Urinary bladder (tissue), 4 donors: ENCODE measurements around the gene NIM1K. TPM values are rescaled to one million over a fixed set of nuclear protein-coding genes. Genes with fewer than 3 reads are reported as not detected.
"Not testable (repeated sequence)": the region's sequence is repeated elsewhere in the genome, so short reads cannot be mapped to it uniquely, and the experiment has no call there.

Source experiments
- DNase-seq: peaks from one replicate; pipeline ENCODE4 v3.0.0-alpha.2; 2015; ENCODE audit errors: extremely low spot score
- H3K27ac ChIP-seq: one replicate; pipeline ENCODE4 v1.5.1; 2013; ENCODE audit warnings: low read depth, mild to moderate bottlenecking, moderate library complexity
- H3K36me3 ChIP-seq: one replicate; pipeline ENCODE4 v1.6.1; 2013; ENCODE audit warnings: mild to moderate bottlenecking, moderate library complexity; ENCODE audit not compliant: insufficient read depth
- H3K4me1 ChIP-seq: one replicate; pipeline ENCODE4 v1.6.1; 2013; ENCODE audit warnings: mild to moderate bottlenecking, moderate library complexity; ENCODE audit not compliant: insufficient read depth
- H3K4me3 ChIP-seq: one replicate; pipeline ENCODE4 v1.5.1; 2013; ENCODE audit warnings: low read depth, low read length
- WGBS: extraction: QIAGEN DNeasy Blood & Tissue Kit; methylation state at CpG from one replicate; pipeline ENCODE4 v1.1.7; 2013; 5-methylcytosine and 5-hydroxymethylcytosine counted together
- polyA plus RNA-seq: library from polyadenylated mRNA; stranded (reverse); fragments of 200-250 nt; gene quantifications from one replicate; pipeline ENCODE4 v1.2.3, GENCODE V29; 2013
- total RNA-seq: library from RNA; depleted of rRNA; stranded (reverse); fragments of >200 nt; gene quantifications from one replicate; pipeline ENCODE4 v1.2.3, GENCODE V29; 2014
- donor health status: healthy with polysubstance abuse.
- donor health status: healthy.

NIM1K gene
- total and polyA plus RNA-seq, 2 donors: 0.53 to 1.3 TPM

DNA sequence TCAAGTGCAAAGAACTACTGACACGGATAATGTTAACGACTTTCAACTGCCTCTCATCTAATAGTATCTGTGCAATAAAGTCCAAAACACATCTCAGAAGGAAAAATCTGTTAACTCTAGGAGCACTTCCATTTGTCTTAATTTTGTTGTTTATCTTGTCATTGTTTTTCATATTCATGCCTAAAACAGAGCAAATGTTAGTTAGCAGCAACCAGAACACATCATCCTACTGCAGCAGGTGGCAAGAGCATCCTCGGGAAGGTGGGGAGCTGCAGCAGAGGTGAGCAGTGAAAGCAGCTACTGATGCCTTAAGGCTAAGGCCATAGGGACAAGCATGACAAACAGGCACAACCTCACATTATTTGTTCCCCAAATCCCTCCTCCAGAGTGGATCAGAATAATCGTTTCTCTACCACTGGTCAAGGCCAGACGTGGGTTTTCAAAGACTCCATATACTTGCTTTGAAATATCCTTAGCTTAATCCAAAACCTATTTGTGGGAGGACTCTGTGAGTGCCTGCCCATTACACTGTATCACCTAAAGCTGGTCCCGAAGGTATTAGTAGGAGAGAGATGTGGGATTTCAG lies 120.1 kb downstream of the NIM1K start:
- H3K4me1 ChIP-seq: peaks cover 4% of the 10 kb centered on the region
- peak overlapping the region; percentile 71 for H3K4me3 ChIP-seq
- H3K36me3 ChIP-seq: no peaks in the 10 kb centered on the region
- DNase-seq: no peak
- H3K27ac ChIP-seq: no peak overlapping the region
- WGBS: 20% methylated on average over 6 of the region's 6 CpGs

DNA sequence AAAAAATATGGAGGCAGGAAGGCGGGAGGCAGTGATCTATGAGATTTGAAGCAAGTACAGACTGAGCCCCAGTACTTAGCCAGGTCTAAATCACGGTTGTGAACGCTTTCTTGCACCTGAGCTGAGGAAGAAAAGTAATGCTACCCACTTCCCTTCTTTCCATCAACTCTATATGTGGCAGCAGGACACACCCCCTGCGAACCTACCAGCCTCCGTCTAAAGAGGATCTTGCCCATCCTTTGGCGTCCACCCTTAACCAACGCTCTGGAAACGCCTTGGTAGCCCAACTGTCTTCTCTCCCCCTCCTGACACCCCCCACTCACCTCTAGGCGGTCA lies 120.6 kb downstream of the NIM1K start:
- no peak for DNase-seq
- Histone ChIP-seq H3K36me3 (no peaks in the 10 kb centered on the region), H3K27ac (peak overlapping the region; percentile 90), H3K4me1 (peaks cover 4% of the 10 kb centered on the region), H3K4me3 (peak overlapping the region; percentile 71)
- WGBS: 1% methylated on average over 9 of the region's 9 CpGs

DNA sequence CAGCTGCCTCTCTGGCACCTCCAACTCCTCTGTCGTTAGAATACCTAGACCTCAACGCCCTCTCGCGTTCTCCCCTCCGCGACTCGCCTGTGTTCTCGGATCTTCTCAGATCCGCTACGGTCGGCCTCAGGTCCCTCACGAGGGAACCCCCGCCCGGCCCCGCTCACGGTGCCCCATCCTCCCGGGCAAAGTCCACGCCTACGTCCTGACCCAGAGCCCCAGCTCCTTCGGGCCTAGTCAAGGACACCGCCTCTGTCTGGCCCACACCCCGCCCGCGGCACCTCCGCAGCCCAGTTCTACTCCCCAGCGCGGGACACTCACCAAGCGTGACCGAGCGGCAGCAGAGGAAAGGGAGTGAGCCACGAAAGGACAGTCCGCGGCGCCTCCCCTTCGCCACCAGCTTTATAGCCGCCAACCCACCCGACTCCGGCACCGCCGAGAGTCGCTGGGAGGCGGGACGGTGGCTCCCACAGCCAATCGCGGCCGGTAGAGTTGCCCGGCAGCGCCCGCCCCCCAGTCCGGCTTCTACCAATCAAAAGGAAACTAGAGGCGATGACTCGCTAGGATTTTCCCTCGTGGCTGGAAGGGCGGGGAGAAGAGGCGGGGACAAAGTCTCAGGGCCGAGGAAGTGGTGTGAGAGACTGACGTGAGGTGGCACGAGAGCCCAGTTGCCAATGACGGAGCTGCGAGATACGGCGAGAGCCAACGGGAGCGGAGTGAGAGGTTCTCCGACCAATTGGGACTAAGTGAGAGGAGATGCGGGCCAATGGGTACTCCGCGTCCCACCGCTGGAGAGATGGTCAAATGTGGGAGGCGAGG lies 121.2 kb downstream of the NIM1K start, which contains the start of gene HMGCS1:
HMGCS1 (minus strand) TSS at position 378 of the 819 bp plus-strand sequence. CDS start 14,447 bp downstream, outside the sequence.
- peak within 1 kb of the TSS; percentile 90 for H3K27ac ChIP-seq
- H3K4me3 ChIP-seq: peak within 1 kb of the TSS; percentile 71
- no peaks in the 10 kb centered on the region for H3K36me3 ChIP-seq
- under 1% methylated on average over 70 of the region's 70 CpGs for WGBS
- DNase-seq: peak; percentile 98
- H3K4me1 ChIP-seq: peaks cover 4% of the 10 kb centered on the region

DNA sequence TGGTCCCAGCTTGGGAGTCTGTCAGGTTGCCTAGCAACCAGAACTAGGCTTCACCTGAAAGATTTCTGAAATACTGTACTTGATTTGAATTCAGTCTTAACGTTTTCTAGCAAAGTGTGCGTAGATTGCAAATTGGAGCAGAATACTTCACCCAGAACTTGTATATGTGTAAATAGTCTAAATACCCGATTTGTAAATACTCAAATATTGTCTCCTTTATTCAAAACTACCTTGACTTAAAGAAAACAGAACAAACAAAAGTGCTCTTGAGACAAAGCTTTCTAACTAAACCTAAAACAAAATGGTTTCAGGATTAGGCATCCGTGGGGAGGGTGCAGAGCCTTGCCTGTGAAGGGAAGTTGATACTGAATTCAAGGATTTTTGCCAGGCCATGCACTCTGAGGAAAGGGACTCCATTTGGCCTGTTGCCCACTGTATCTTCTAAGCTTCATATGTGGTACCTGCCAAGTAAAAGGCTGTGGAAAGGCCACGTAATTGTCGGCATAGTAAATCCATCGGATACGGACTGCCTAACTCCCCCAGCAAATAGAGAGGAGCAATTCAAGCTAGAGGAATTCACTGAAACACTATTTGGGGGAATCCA lies 121.9 kb downstream of the NIM1K start:
- peak overlapping the region; percentile 3 for H3K27ac ChIP-seq
- no peak for DNase-seq
- 17% methylated on average over 8 of the region's 8 CpGs for WGBS
- H3K36me3 ChIP-seq: no peaks in the 10 kb centered on the region
- H3K4me1 ChIP-seq: peaks cover 4% of the 10 kb centered on the region
- peak overlapping the region; percentile 18 for H3K4me3 ChIP-seq

DNA sequence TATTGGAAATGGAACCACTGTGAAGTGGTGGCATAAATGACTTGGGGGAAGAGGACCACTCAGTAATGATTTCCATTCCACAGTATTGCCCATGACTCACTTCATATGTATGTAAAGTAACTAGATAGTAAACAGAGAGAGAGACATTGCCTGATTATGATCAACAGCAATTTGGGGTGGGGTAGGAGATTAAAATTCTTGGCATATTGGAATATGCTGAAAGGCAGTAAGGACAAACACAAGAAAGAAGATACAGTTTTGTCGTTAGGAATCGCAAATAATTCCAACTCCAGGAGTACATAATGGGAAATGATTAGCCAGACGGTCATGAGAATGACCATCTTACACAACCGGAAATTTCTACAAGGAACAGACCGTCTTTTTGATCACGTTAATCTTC lies 122.7 kb downstream of the NIM1K start:
- DNase-seq: no peak
- WGBS: 93% methylated on average over 6 of the region's 6 CpGs
- Histone ChIP-seq H3K4me3 (no peak overlapping the region), H3K36me3 (no peaks in the 10 kb centered on the region), H3K27ac (no peak overlapping the region), H3K4me1 (peaks cover 4% of the 10 kb centered on the region)

DNA sequence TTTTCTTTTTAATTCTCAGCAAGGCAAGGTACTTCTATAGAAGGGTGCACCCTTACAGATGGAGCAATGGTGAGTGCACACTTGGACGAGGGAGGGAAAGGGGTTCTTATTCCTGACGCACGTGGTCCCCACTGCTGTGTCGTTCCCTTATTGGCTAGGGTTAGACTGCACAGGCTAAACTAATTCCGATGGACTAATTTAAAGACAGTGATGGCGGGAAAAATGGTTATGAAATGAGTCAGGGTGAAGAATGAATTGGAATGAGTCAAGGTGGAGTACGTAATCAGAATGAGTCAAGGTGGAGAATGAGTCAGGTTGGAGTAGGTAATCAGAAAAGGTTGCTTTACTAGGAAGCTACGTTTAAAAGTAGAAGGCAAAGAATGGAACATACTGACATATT lies 123.2 kb downstream of the NIM1K start:
- Histone ChIP-seq H3K4me1 (peaks cover 4% of the 10 kb centered on the region), H3K27ac (no peak overlapping the region), H3K4me3 (no peak overlapping the region), H3K36me3 (no peaks in the 10 kb centered on the region)
- WGBS: 92% methylated on average over 8 of the region's 8 CpGs
- DNase-seq: no peak

DNA sequence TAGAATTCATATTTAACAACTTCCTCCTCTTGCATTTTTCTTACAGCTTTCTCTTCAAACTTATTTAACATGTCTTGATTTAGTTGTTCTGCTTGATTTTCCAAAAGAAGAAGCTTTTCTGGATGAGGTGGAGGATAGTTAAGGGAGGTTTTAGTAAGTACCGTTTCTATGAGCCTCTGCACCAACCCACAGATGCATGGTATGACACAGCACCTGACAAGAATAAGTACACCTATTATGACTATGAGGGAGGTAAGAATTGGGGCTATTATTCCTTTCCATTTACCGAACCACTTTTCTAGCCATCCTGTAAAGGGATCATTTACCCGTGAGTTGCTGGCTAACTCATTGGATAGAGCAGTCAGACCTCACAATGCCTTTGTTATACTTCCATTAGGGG lies 123.7 kb downstream of the NIM1K start:
- peaks cover 4% of the 10 kb centered on the region for H3K4me1 ChIP-seq
- H3K27ac ChIP-seq: no peak overlapping the region
- H3K4me3 ChIP-seq: no peak overlapping the region
- no peaks in the 10 kb centered on the region for H3K36me3 ChIP-seq
- WGBS: 93% methylated on average over 3 of the region's 3 CpGs
- no peak for DNase-seq

DNA sequence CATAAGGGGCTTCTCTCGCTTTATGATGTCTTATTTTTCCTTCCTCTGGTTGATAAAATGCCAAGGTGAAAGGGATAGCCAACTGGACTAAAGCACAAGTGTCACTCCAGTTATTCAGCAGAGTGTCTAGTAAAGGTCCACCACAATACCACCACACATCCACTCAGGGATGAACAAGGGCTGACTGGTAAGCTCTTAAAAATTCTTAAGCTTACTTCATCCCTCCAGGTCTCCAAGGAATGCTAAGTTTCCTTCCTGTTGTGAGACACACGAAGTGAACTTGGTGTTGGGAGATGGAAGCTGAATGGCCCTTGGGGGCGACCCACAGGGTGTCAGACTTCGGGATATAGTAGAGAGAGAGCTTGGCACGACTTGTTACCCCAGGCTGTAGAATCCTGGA lies 124.4 kb downstream of the NIM1K start:
- DNase-seq: no peak
- no peak overlapping the region for H3K27ac ChIP-seq
- H3K36me3 ChIP-seq: no peaks in the 10 kb centered on the region
- 91% methylated on average over 5 of the region's 5 CpGs for WGBS
- H3K4me1 ChIP-seq: peaks cover 2% of the 10 kb centered on the region
- H3K4me3 ChIP-seq: no peak overlapping the region

DNA sequence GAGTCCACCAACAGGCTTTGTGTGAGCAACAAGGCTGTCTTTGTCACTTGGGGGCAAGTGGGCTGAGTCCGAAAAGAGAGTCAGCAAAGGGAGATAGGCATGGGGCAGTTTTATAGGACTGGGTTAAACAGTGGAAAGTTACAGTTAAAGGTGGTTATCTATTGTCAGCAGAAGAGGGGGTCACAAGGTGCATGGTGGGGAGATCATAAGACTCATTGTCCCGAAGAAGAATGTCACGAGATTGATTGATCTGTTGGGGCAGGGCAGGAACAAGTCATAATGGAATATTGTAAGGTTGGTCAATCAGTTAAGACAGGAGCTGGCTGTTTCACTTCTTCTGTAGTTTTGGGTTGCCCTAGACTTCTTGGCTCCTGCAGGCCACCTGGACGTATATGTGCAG lies 128.8 kb downstream of the NIM1K start:
- Histone ChIP-seq H3K4me3 (no peak overlapping the region), H3K4me1 (no peaks in the 10 kb centered on the region), H3K27ac (no peak overlapping the region), H3K36me3 (no peaks in the 10 kb centered on the region)
- DNase-seq: no peak
- WGBS: 87% methylated on average over 4 of the region's 4 CpGs

DNA sequence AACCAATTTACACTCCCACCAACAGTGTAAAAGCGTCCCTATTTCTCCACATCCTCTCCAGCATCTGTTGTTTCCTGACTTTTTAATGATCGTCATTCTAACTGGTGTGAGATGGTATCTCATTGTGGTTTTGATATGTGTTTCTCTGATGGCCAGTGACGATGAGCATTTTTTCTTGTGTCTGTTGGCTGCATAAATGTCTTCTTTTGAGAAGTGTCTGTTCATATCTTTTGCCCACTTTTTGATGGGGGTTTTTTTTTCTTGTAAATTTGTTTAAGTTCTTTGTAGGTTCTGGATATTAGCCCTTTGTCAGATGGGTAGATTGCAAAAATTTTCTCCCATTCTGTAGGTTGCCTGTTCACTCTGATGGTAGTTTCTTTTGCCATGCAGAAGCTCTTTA lies 131.5 kb downstream of the NIM1K start:
- H3K36me3 ChIP-seq, H3K4me3 ChIP-seq, H3K27ac ChIP-seq, H3K4me1 ChIP-seq, DNase-seq: not testable (repeated sequence)
- 83% methylated on average over 3 of the region's 3 CpGs for WGBS

DNA sequence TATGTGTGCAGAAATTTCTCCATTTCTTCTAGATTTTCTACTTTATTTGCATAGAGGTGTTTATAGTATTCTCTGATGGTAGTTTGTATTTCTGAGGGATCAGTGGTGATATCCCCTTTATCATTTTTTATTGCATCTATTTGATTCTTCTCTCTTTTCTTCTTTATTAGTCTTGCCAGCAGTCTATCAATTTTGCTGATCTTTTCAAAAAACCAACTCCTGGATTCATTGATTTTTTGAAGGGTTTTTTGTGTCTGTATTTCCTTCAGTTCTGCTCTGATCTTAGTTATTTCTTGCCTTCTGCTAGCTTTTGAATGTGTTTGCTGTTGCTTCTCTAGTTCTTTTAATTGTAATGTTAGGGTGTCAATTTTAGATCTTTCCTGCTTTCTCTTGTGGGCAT lies 133.6 kb downstream of the NIM1K start:
- not testable (repeated sequence) for DNase-seq, H3K4me1 ChIP-seq, H3K27ac ChIP-seq, H3K36me3 ChIP-seq, H3K4me3 ChIP-seq
